GM18867 (cell line): ENCODE data around the gene PPM1E.

Experiments used
- ATAC-seq: cut with Tn5 transposase; IDR thresholded peaks from one replicate; pipeline ENCODE4 v1.9.1; 2021; ENCODE audit warnings: mild to moderate bottlenecking, moderate library complexity; ENCODE audit not compliant: unreplicated experiment

Gene PPM1E

GRCh38 chr17:58993311-58993710 lies 237.7 kb downstream of the PPM1E start:
- no peak for ATAC-seq

- no peak for ATAC-seq
Observed at GRCh38 chr17:58995247-58995940, 239.7 kb downstream of the PPM1E start.

- no peak for ATAC-seq
Observed at GRCh38 chr17:58996968-58997367, 241.3 kb downstream of the PPM1E start.

GRCh38 chr17:58997756-58998553 lies 242.3 kb downstream of the PPM1E start:
- ATAC-seq, result no peak

GRCh38 chr17:58998871-58999270 lies 243.2 kb downstream of the PPM1E start:
- ATAC-seq, result no peak

GRCh38 chr17:58999500-58999899 lies 243.8 kb downstream of the PPM1E start:
- no peak for ATAC-seq

- ATAC-seq, result no peak
Observed at GRCh38 chr17:59000022-59000421, 244.4 kb downstream of the PPM1E start.

GRCh38 chr17:59001158-59001814 lies 245.6 kb downstream of the PPM1E start:
- peak; percentile 90 for ATAC-seq

- ATAC-seq, result no peak
Observed at GRCh38 chr17:59002126-59002525, 246.5 kb downstream of the PPM1E start.

- no peak for ATAC-seq
Observed at GRCh38 chr17:59002848-59003247, 247.2 kb downstream of the PPM1E start.

- no peak for ATAC-seq
Observed at GRCh38 chr17:59003860-59004259, 248.2 kb downstream of the PPM1E start.

GRCh38 chr17:59004338-59005111 lies 248.9 kb downstream of the PPM1E start:
- ATAC-seq, result no peak

GRCh38 chr17:59007995-59008394 lies 252.3 kb downstream of the PPM1E start:
- ATAC-seq, result no peak

GRCh38 chr17:59008737-59009136 lies 253.1 kb downstream of the PPM1E start:
- ATAC-seq, result no peak

- ATAC-seq, result no peak
Observed at GRCh38 chr17:59010026-59010425, 254.4 kb downstream of the PPM1E start.

GRCh38 chr17:59011975-59012374 lies 256.3 kb downstream of the PPM1E start:
- ATAC-seq, result no peak

- ATAC-seq, result no peak
Observed at GRCh38 chr17:59018019-59018418, 262.4 kb downstream of the PPM1E start.

GRCh38 chr17:59024916-59025315 lies 269.3 kb downstream of the PPM1E start:
- ATAC-seq, result no peak

- ATAC-seq, result no peak
Observed at GRCh38 chr17:59026176-59026939, 270.7 kb downstream of the PPM1E start.

- no peak for ATAC-seq
Observed at GRCh38 chr17:59027750-59028149, 272.1 kb downstream of the PPM1E start.
